Thyroid gland (tissue), 4 donors: ENCODE data around the gene MIDN.

Source experiments
- CTCF ChIP-seq, 6 experiments: fragments of 200-600 bp in 3 of 6; fragments of 450-650 bp in 3 of 6; sonication (generic) in 3 of 6; IDR thresholded peaks; one replicate each; pipeline ENCODE4 v1.5.1; 2016 to 2019; ENCODE audit warnings: antibody characterized with exemption in 6 of 6, mild to moderate bottlenecking in 2 of 6, inconsistent platforms in 1 of 6, moderate library complexity in 1 of 6
- POLR2A ChIP-seq, 2 donors: fragments of 450-650 bp; IDR thresholded peaks; one replicate each; pipeline ENCODE4 v1.6.1; 2017; ENCODE audit warnings: antibody characterized with exemption in 2 of 2, mild to moderate bottlenecking in 2 of 2, moderate library complexity in 1 of 2

- TF ChIP-seq CTCF (IDR thresholded peaks at IDR 0.05) (no peak), POLR2A (IDR thresholded peaks at IDR 0.05) (no peak)
Measured at GRCh38 chr19:1308718-1309117, 60.3 kb downstream of the MIDN start.
